HG03175 (cell line): ENCODE results near the gene PNPLA1.

Experiments used
- ATAC-seq: cut with Tn5 transposase; IDR thresholded peaks from one replicate; pipeline ENCODE4 v1.9.1; 2021; ENCODE audit warnings: mild to moderate bottlenecking, moderate library complexity; ENCODE audit not compliant: unreplicated experiment

PNPLA1 gene

GRCh38 chr6:36314221-36315014 is 44.6 kb downstream of the PNPLA1 start:
- no peak for ATAC-seq

DNA sequence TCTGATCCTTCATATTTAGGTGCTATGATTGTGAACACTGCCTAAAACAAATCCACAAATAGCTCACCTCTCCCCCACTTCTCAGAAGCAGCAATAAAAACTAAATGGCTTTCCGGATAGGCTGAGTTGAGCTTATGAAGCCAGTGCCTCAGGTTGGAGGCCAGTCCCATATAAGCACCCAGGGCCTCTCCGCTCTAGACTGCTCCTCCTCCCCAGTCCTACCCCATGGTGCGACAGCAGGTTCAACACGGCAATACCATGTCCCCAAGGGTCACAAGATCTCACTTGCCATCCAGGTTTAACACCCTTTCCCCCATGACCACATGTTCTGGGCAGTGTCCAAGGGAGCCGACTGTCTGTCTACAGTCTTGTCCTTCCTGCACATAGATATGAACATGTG is 46.1 kb downstream of the PNPLA1 start:
- no peak for ATAC-seq

GRCh38 chr6:36317623-36318022 is 47.8 kb downstream of the PNPLA1 start:
- ATAC-seq: no peak

- no peak for ATAC-seq
These were observed 49.0 kb downstream of the PNPLA1 start for GRCh38 chr6:36318690-36319435.

GRCh38 chr6:36319436-36319762 is 49.5 kb downstream of the PNPLA1 start:
- no peak for ATAC-seq

DNA sequence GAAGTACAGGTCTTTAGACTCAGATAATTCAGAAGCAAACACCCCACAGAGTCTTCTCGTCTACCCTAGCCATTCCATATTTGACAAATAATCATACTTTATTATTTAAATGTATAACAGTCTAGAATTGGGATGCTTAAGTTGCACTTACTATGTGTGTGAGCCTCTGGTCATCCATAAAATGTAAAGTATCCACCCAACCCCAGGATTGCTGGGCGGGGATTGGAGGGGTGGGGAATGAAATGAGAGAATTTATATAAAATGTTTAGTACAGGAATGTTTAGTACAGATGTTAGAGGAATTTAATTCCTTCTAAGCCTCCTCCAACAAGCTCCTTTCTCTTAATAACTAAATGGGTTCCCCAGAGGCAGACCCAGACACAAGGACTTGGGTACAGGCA is 50.0 kb downstream of the PNPLA1 start:
- ATAC-seq: no peak

DNA sequence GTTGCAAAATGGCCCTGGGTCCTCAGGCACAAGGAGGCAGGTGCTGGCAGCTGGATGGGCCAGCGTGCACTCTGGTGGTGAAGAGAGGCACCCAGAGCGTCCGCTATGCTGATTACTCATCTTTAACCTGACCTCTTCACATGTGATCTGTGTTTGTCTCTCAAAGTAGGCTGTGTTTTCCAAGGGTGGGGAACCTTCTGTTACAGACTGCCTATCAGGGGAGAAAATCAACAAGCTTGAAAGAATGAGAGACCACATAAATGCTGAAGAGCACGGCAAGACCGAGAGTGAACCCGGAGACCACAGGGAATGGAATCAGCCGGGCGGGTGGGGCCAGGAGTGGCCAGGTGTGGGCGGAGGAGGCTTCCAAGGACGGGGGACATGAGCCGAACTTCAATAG is 50.6 kb downstream of the PNPLA1 start:
- ATAC-seq: no peak

DNA sequence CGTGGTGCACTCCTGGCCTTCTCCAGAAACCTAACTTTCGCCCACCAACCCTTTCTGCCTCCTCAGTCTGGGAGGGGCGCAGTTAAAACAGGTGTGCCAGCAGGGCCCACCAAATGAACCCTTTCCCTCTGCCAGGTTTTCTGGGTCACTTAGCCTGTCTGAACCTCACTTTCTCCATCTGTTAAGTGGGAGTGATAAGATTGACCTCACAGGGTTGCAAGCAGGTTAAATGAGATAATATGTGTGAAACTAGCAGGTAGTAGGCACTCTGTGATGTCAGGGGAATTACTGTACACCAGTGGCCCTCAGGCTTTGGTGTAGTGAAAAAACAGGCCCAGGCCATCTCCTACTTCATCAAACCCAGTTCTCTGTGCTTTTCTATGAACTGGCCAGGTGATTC is 52.7 kb downstream of the PNPLA1 start:
- no peak for ATAC-seq

GRCh38 chr6:36323062-36323461 is 53.2 kb downstream of the PNPLA1 start:
- ATAC-seq: no peak

DNA sequence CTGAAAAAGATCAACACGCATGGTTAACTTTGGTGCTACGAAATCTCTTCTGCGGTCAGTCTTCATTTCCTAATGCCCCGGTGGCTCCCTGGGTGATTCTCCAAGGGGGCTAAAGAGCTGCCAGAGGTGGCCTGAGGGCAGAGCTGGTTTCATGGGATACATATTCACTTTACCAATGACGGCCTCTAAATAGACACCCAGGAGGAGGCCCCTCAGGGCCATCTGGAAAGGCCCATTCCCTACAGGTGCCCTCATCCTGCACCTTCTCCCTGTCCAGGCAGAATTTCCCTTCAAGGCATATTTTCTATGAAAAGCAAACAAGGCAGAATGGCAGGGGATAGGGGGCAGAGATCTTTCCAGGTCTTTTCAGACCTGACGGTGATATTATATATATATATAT is 54.3 kb downstream of the PNPLA1 start:
- ATAC-seq: no peak

DNA sequence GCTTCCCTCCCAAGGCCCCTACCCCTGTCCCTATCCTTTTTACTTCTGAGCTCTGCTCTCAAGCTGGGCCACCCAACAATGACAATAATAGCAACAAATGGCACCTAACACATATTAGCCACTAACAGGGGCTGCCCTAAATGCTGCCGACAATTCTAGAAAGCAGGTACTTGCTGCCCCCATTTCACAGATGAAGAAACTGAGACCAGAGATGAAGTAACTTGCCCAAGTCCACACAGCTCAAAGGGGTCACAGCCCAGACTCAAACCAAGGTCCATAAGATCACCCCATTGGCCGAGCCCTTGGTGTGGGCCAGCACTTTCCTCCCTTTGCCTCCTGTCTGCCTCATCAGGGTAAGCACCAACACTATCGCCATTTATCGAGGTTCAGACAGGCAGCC is 54.9 kb downstream of the PNPLA1 start:
- ATAC-seq: no peak

- ATAC-seq: no peak
These were observed 56.6 kb downstream of the PNPLA1 start for GRCh38 chr6:36326356-36326995.

GRCh38 chr6:36327226-36327918 is 57.5 kb downstream of the PNPLA1 start:
- ATAC-seq: no peak

DNA sequence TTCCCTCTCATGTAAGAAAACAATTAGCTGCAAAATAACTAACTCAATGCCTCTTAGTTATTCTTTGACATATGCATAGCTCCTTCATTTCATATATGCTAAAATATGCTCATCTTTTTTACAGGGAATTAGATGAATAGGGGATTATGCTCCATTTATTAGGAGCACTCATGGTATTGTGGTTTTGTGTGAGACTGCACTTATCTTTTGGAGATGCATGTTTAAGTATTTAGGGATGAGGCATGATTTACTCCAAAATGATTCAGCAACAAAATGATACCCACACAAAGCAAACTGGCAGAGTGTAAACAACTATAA is 58.0 kb downstream of the PNPLA1 start:
- no peak for ATAC-seq

GRCh38 chr6:36328600-36328999 is 58.7 kb downstream of the PNPLA1 start:
- ATAC-seq: no peak

DNA sequence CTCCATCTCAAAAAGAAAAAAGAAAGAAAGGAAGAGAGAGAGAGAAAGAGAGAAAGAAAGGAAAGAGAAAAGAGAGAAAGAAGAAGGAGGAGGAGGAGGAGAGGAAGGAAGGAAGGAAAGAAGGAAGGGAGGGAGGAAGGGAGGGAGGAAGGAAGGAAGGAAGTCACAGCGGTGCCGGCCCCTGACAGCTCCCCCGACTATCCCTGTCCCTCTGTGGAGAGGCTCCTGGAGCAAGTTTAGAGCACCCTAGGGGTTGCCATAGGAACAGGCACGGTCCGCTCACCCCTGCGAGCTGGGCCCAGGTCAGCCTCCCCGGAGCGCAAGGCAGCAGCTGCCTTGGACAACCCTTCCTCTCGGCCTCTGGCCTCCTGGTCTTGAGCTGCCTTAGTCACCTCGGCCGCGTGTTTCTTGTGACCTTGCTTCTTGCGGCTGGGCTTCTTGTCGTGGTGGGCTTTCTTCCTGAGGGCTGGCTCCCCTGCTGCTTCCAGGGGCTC is 60.0 kb downstream of the PNPLA1 start:
- ATAC-seq: no peak

- no peak for ATAC-seq
These were observed 60.5 kb downstream of the PNPLA1 start for GRCh38 chr6:36330366-36330765.

GRCh38 chr6:36331381-36331780 is 61.5 kb downstream of the PNPLA1 start:
- no peak for ATAC-seq

DNA sequence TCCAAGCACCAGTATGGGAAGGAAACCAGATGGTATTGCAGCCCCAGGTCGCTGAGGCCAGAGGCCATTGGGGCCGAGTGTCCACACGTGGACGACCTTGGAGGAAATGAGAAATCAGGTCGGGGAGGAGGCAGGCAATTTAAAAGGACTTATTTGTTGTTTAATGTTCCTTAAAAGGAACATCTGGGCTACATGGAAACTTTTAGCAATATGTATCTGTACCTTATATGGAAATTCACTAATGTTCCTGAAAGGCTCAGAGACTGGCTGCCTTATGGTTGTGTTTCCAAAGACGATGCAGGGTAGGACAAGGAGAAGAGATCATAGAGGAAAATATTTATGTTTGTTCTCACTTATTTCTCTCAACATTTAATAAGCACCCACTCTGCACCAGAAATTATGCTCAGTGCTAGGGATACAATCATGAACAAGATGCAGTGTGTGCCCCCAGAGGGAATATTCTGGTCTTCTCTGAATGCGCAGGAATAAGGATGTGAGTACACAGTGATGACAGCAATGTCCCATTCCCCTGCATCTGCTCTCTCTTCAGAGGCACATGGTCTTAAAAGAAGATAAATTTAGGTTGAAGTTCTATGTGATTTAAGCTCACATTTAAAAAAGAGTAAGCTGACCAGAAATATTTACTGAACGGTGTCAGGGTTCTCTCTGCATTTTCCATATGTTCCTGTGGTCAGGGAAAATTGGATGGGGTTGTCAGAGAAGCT is 63.5 kb downstream of the PNPLA1 start:
- ATAC-seq: no peak

DNA sequence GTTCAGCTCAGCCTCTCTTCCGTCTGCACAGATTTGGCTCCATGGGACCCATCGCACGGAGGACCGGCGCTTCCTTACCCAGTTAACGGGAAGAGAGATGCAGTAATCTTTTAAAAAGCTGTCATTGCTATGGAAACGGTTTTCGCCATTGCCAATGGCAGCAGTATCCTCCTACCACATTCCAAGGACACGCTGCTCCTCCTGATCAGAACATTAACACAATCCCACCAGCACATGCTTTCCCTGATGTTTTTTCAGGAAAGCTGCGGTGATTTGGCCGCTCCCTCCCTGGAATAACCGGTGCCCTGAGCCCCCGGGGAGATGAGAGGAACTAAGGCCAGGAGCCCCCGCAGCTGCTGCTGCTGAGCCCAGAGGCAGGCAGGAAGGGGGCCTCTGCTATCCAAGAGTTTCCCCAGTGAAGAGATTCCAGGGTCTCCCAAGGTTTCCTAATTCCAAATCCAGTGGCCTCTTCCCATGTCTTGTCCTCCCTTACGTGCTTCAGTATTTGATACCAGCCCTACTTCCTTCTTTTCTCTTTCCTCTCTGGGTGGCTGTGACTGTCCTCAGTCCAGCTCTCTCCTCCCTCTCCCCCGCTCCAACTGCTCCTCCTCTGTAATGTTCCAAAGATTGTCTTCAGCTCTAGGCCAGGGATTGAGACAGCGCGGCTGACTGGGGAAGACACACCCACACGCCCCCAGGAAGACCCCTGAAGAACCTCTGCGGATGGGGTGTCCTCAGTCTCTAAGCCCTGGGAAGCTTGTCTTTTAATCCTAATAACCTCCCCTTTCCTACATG is 64.3 kb downstream of the PNPLA1 start:
- ATAC-seq: no peak
